Endodermal cell (in vitro differentiated cells): Measurements from ENCODE around the gene LARGE1. TPM values are rescaled to one million over a fixed set of nuclear protein-coding genes. Genes with fewer than 3 reads are reported as not detected.

Experiments used
- DNase-seq: peaks from one replicate; pipeline ENCODE4 v3.0.0-alpha.2; 2017
- H3K27ac ChIP-seq: 2 replicates; pipeline ENCODE4 v1.5.1; 2013; ENCODE audit warnings: mild to moderate bottlenecking, low read depth, low read length, moderate library complexity
- H3K27me3 ChIP-seq: 2 replicates; pipeline ENCODE4 v1.6.1; 2013; ENCODE audit warnings: mild to moderate bottlenecking, low read length, moderate library complexity; ENCODE audit not compliant: insufficient read depth, control insufficient read depth, poor library complexity, severe bottlenecking
- H3K36me3 ChIP-seq: 2 replicates; pipeline ENCODE4 v1.7.0; 2013; ENCODE audit warnings: mild to moderate bottlenecking, low read length, moderate library complexity; ENCODE audit not compliant: control insufficient read depth, insufficient read depth
- H3K4me1 ChIP-seq: one replicate; pipeline ENCODE4 v1.7.0; 2013; ENCODE audit warnings: low read length; ENCODE audit not compliant: control insufficient read depth, insufficient read depth
- H3K4me3 ChIP-seq: 2 replicates; pipeline ENCODE4 v1.5.1; 2013; ENCODE audit warnings: mild to moderate bottlenecking, low read length, moderate library complexity
- H3K9ac ChIP-seq: 2 replicates; pipeline ENCODE4 v1.6.1; 2013; ENCODE audit warnings: mild to moderate bottlenecking, low read length, moderate library complexity; ENCODE audit not compliant: poor library complexity, severe bottlenecking; ENCODE audit errors: extremely low read depth
- H3K9me3 ChIP-seq: 2 replicates; pipeline ENCODE4 v1.6.1; 2013; ENCODE audit warnings: mild to moderate bottlenecking, low read length, moderate library complexity; ENCODE audit not compliant: control insufficient read depth
- H3K27ac Mint-ChIP-seq: 2 replicates; pipeline ENCODE4 v1.8.0; 2020; ENCODE audit warnings: mixed read lengths
- H3K27me3 Mint-ChIP-seq: 2 replicates; pipeline ENCODE4 v1.8.0; 2021; ENCODE audit warnings: mild to moderate bottlenecking, mixed read lengths; ENCODE audit not compliant: insufficient read depth
- H3K36me3 Mint-ChIP-seq: 2 replicates; pipeline ENCODE4 v1.8.0; 2020; ENCODE audit warnings: low read depth, mixed read lengths
- H3K4me1 Mint-ChIP-seq: 2 replicates; pipeline ENCODE4 v1.8.0; 2020; ENCODE audit warnings: mixed read lengths
- H3K4me3 Mint-ChIP-seq: 2 replicates; pipeline ENCODE4 v1.8.0; 2020; ENCODE audit warnings: mild to moderate bottlenecking, moderate library complexity, mixed read lengths
- H3K9me3 Mint-ChIP-seq: 2 replicates; pipeline ENCODE4 v1.8.0; 2020; ENCODE audit warnings: mild to moderate bottlenecking, mixed read lengths
- WGBS, 2 experiments: methylation state at CpG; one replicate each; pipeline versions ENCODE4 v1.1.5 to v1.1.7; 2013; ENCODE audit warnings: missing lambda C conversion rate in 2 of 2, mixed read lengths in 1 of 2; ENCODE audit not compliant: insufficient coverage in 1 of 2, insufficient read length in 1 of 2; 5-methylcytosine and 5-hydroxymethylcytosine counted together
- total RNA-seq, 2 donors: library from RNA; stranded (reverse); fragmentation: NEBNext Ultra II Directional in 1 of 2; extraction: Animal tissue kit (Norgen Biotek cat#: 25700) in 1 of 2; gene quantifications; 2 replicates in 1 of 2; 3 replicates in 1 of 2; pipeline ENCODE4 v1.2.1, GENCODE V29; 2021
- TF ChIP-seq, protein P1 (sequence below): fragments of 200-600 bp; sonication (generic); conservative IDR thresholded peaks from 2 replicates; pipeline ENCODE4 v1.5.0; 2021; ENCODE audit warnings: antibody characterized with exemption, mild to moderate bottlenecking

Gene LARGE1
- total RNA-seq, 2 donors from 2014 or later = 17.5 to 24.3 TPM

DNA sequence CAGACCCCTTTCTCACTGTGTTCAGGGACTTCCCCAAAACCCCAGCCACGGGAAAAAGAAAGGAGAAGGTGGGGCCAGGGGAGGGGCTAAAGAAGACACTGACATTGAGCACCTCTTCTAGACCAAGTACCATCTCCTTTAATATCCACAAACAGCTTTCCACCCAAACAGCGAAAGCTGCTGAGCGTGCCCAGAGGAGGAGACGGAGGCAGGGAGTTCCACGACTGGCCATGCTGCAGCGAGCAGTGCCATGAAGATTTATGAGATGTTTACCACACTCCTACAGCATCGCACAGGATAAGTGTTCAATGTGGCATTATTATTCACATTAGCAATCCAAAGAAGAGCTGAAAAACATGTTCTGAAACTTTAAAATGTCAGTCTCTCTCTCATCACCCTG, 127.4 kb downstream of the LARGE1 start:
- H3K4me3 Mint-ChIP-seq = no peak overlapping the region
- TF ChIP-seq, protein P1, sequence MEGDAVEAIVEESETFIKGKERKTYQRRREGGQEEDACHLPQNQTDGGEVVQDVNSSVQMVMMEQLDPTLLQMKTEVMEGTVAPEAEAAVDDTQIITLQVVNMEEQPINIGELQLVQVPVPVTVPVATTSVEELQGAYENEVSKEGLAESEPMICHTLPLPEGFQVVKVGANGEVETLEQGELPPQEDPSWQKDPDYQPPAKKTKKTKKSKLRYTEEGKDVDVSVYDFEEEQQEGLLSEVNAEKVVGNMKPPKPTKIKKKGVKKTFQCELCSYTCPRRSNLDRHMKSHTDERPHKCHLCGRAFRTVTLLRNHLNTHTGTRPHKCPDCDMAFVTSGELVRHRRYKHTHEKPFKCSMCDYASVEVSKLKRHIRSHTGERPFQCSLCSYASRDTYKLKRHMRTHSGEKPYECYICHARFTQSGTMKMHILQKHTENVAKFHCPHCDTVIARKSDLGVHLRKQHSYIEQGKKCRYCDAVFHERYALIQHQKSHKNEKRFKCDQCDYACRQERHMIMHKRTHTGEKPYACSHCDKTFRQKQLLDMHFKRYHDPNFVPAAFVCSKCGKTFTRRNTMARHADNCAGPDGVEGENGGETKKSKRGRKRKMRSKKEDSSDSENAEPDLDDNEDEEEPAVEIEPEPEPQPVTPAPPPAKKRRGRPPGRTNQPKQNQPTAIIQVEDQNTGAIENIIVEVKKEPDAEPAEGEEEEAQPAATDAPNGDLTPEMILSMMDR = no peak
- Histone ChIP-seq H3K27ac (peak overlapping the region; percentile 34), H3K9ac (no peak overlapping the region), H3K4me3 (no peak overlapping the region), H3K36me3 (no peaks in the 10 kb centered on the region), H3K27me3 (no peaks in the 10 kb centered on the region), H3K9me3 (peaks cover 45% of the 10 kb centered on the region), H3K4me1 (no peaks in the 10 kb centered on the region)
- no peak for DNase-seq
- WGBS, 2 experiments = 85 to 87% methylated on average over 6 to 7 of the region's 7 CpGs
- peaks cover 2% of the 10 kb centered on the region for H3K27me3 Mint-ChIP-seq
- peaks cover 47% of the 10 kb centered on the region for H3K9me3 Mint-ChIP-seq
- peaks cover 8% of the 10 kb centered on the region for H3K36me3 Mint-ChIP-seq
- H3K4me1 Mint-ChIP-seq = no peaks in the 10 kb centered on the region
- no peak overlapping the region for H3K27ac Mint-ChIP-seq

DNA sequence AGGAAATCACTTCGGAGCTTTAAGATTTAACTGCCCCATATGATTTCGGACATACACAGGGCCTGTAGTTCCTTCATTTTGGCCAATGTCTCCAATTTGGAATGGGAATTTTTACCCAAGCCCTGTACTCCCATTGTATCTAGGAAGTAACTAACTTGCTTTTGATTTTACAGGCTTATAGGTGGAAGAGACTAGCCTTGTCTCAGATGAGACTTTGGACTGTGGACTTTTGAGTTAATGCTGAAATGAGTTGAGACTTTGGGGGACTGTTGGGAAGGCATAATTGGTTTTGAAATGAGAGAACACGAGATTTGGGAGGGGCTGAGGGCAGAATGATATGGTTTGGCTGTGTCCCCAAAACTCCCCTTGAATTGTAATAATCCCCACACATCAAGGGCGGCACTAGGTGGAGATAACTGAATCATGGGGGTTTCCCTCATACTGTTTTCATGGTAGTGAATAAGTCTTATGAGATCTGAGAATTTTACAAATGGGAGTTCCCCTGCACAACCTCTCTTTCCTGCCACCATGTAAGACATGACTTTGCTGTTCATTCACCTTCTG, 130.5 kb downstream of the LARGE1 start:
- Histone ChIP-seq H3K27ac (no peak overlapping the region), H3K36me3 (no peaks in the 10 kb centered on the region), H3K27me3 (no peaks in the 10 kb centered on the region), H3K4me3 (peak overlapping the region; percentile 1), H3K9ac (no peak overlapping the region), H3K9me3 (peaks cover 51% of the 10 kb centered on the region), H3K4me1 (no peaks in the 10 kb centered on the region)
- Mint-ChIP-seq H3K27ac (no peak overlapping the region), H3K27me3 (peaks cover 2% of the 10 kb centered on the region), H3K9me3 (peaks cover 55% of the 10 kb centered on the region), H3K4me3 (no peak overlapping the region), H3K36me3 (peaks cover 8% of the 10 kb centered on the region), H3K4me1 (peaks cover 1% of the 10 kb centered on the region)
- TF ChIP-seq, protein P1 = no peak
- DNase-seq = no peak
- WGBS, 2 experiments = 92 to 96% methylated on average over 3 to 4 of the region's 4 CpGs

DNA sequence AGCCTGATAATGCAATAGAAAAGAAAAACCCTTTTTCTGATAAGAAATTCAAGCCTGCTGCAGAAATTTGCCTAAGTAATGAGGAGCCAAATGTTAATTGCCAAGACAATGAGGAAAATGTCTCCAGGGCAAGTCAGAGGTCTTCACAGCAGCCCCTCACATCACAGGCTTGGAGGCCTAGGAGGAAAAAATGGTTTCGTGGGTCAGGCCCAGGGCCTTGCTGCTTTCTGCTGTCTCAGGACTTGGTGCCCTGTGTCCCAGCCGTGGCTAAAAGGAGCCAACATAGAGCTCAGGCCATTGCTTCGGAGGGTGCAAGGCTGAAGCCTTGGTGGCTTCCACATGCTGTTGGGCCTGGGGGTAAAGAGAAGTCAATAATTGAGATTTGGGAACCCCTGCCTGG, 131.3 kb downstream of the LARGE1 start:
- H3K9me3 Mint-ChIP-seq = peaks cover 55% of the 10 kb centered on the region
- H3K27me3 ChIP-seq = no peaks in the 10 kb centered on the region
- no peak overlapping the region for H3K27ac ChIP-seq
- WGBS, 2 experiments = 95 to 100% methylated on average over 1 to 3 of the region's 3 CpGs
- peaks cover 2% of the 10 kb centered on the region for H3K27me3 Mint-ChIP-seq
- H3K27ac Mint-ChIP-seq = no peak overlapping the region
- H3K4me3 Mint-ChIP-seq = no peak overlapping the region
- DNase-seq = no peak
- no peaks in the 10 kb centered on the region for H3K36me3 ChIP-seq
- H3K4me3 ChIP-seq = peak overlapping the region; percentile 1
- no peak overlapping the region for H3K9ac ChIP-seq
- H3K36me3 Mint-ChIP-seq = peaks cover 8% of the 10 kb centered on the region
- no peaks in the 10 kb centered on the region for H3K4me1 ChIP-seq
- H3K4me1 Mint-ChIP-seq = peaks cover 1% of the 10 kb centered on the region
- TF ChIP-seq, protein P1 = no peak
- peaks cover 51% of the 10 kb centered on the region for H3K9me3 ChIP-seq
